HEK293T (cell line): Measurements from ENCODE around the gene CSGALNACT2.

Experiments used
- CTCF ChIA-PET: fragments of 350-600 bp; formaldehyde crosslinking; extraction: SDS; loops from one replicate; lab custom pipeline; 2021; ENCODE audit warnings: antibody characterized with exemption, inconsistent platforms; lab: Yijun Ruan, JAX
- POLR2A ChIA-PET: fragments of 350-600 bp; formaldehyde crosslinking; extraction: SDS; loops from one replicate; lab custom pipeline; 2020; ENCODE audit warnings: antibody characterized with exemption, inconsistent platforms; lab: Yijun Ruan, JAX
- DNase-seq: peaks from one replicate; pipeline ENCODE4 v3.0.0; 2012; ENCODE audit warnings: mixed read lengths; ENCODE audit errors: extremely low spot score
- ARNT ChIP-seq: fragments of 450-650 bp; IDR thresholded peaks from 2 replicates; pipeline ENCODE4 v1.6.1; 2017; ENCODE audit warnings: mild to moderate bottlenecking
- BHLHE40 ChIP-seq: fragments of 450-650 bp; IDR thresholded peaks from 2 replicates; pipeline ENCODE4 v1.6.1; 2016; ENCODE audit warnings: mild to moderate bottlenecking, moderate library complexity, borderline replicate concordance
- CTBP1 ChIP-seq: fragments of 450-650 bp; IDR thresholded peaks from 2 replicates; pipeline ENCODE4 v1.6.1; 2016; ENCODE audit warnings: borderline replicate concordance
- ELF4 ChIP-seq: fragments of 450-650 bp; IDR thresholded peaks from 2 replicates; pipeline ENCODE4 v1.6.1; 2017; ENCODE audit warnings: antibody characterized with exemption
- FOXA1 ChIP-seq: fragments of 450-650 bp; IDR thresholded peaks from 2 replicates; pipeline ENCODE4 v1.6.1; 2016; ENCODE audit warnings: mild to moderate bottlenecking
- FOXK2 ChIP-seq: fragments of 450-650 bp; IDR thresholded peaks from 2 replicates; pipeline ENCODE4 v1.6.1; 2016; ENCODE audit warnings: mild to moderate bottlenecking
- FOXM1 ChIP-seq: fragments of 450-650 bp; IDR thresholded peaks from 2 replicates; pipeline ENCODE4 v1.6.1; 2017; ENCODE audit warnings: mild to moderate bottlenecking, borderline replicate concordance
- HDGF ChIP-seq: fragments of 450-650 bp; IDR thresholded peaks from 2 replicates; pipeline ENCODE4 v1.6.1; 2017; ENCODE audit warnings: antibody characterized with exemption, borderline replicate concordance
- L3MBTL2 ChIP-seq: fragments of 450-650 bp; conservative IDR thresholded peaks from 2 replicates; pipeline ENCODE4 v1.6.1; 2016; ENCODE audit warnings: mild to moderate bottlenecking
- LEF1 ChIP-seq: fragments of 450-650 bp; IDR thresholded peaks from 2 replicates; pipeline ENCODE4 v1.6.1; 2017; ENCODE audit warnings: mild to moderate bottlenecking, borderline replicate concordance
- NFRKB ChIP-seq: fragments of 450-650 bp; IDR thresholded peaks from 2 replicates; pipeline ENCODE4 v1.6.1; 2016; ENCODE audit warnings: mild to moderate bottlenecking, moderate library complexity
- SP1 ChIP-seq: fragments of 450-650 bp; IDR thresholded peaks from 2 replicates; pipeline ENCODE4 v1.6.1; 2017
- SUZ12 ChIP-seq: fragments of 450-650 bp; IDR thresholded peaks from 2 replicates; pipeline ENCODE4 v1.6.1; 2016; ENCODE audit warnings: mild to moderate bottlenecking
- TARDBP ChIP-seq: fragments of 450-650 bp; IDR thresholded peaks from 2 replicates; pipeline ENCODE4 v1.6.1; 2016
- ZNF384 ChIP-seq: fragments of 450-650 bp; IDR thresholded peaks from 2 replicates; pipeline ENCODE4 v1.6.1; 2016
- TF ChIP-seq, protein P1 (sequence below): fragments of 450-650 bp; IDR thresholded peaks from 2 replicates; pipeline ENCODE4 v1.6.1; 2016

The CSGALNACT2 gene

DNA sequence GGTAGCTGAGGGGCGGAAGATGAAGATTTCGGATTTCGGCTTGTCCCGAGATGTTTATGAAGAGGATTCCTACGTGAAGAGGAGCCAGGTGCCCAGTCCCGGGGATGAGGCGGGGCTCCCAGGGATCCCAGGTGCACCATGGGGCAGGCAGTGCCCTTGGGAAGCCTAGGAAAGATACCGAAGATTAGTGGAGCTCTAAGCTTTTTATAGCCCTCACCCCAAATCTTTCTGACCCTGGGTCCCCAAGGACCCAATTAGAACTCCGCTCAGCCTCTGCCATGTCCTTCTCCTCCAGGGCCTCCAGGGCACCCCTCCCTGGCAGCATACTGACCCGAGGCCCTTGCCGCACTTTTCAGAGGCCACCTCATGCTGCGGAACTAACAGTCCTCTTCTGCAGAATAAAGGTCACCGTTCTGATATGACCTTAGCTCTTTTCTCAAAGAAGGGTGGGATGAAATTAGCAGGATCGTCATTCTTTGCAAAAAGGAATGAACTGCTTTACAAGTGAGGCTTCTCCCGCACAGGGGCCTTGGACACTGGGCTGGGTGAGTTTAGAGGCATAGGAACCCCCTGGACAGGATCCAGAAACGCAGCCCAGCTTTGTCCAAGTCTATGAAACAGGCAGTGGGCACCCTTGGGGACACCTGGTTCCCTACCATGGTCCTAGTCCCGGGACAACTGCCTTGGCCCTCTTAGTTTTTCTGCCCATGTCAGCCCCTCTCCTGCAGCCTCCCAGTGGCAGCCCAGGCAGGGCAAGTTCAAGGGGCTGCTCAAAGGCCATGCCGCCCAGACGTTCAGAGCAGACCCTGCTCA lies 17.9 kb upstream of the CSGALNACT2 start:
- ChIA-PET POLR2A (interaction anchor here (3.4 kb wide), 1 partner anchor 17 kb away, joined by 11 read pairs; the partner anchor contains the start of gene CSGALNACT2), CTCF (no interaction called here)
- TF ChIP-seq ELF4: no peak
- TF ChIP-seq ZNF384: no peak
- no peak for TF ChIP-seq FOXK2
- TF ChIP-seq SUZ12: no peak
- TF ChIP-seq, protein P1, sequence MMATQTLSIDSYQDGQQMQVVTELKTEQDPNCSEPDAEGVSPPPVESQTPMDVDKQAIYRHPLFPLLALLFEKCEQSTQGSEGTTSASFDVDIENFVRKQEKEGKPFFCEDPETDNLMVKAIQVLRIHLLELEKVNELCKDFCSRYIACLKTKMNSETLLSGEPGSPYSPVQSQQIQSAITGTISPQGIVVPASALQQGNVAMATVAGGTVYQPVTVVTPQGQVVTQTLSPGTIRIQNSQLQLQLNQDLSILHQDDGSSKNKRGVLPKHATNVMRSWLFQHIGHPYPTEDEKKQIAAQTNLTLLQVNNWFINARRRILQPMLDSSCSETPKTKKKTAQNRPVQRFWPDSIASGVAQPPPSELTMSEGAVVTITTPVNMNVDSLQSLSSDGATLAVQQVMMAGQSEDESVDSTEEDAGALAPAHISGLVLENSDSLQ: no peak
- DNase-seq: no peak

DNA sequence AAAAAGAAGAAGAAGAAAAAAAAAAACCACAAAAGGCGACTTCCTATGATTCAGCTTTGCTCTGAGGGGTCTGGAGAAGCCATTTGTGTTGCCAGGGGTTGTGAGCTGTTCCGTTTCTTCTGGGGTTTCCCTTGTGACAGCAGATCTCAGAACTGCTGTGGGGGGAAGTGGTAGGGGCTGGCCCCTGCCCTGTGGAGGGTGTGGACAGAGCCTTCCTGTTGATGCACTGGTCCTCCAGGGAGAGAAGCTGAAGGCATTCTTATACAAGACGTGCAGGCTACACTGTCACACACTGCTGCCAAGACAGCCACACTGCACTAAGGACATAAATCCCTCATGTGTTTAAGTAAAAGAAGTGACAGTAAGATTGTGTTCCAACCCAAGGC lies 17.3 kb upstream of the CSGALNACT2 start:
- no peak for DNase-seq
- ChIA-PET POLR2A (interaction anchor here (1.0 to 3.4 kb wide), 2 partner anchors 12 to 17 kb away, joined by 3 to 11 read pairs; partner anchors contain the start of gene CSGALNACT2), CTCF (no interaction called here)
- TF ChIP-seq NFRKB (no peak), ZNF384 (no peak), LEF1 (no peak), BHLHE40 (no peak), ELF4 (no peak), ARNT (no peak), SP1 (no peak), FOXA1 (no peak), TARDBP (no peak), HDGF (no peak), L3MBTL2 (no peak), FOXM1 (no peak), SUZ12 (no peak), FOXK2 (no peak)
- TF ChIP-seq, protein P1: no peak

DNA sequence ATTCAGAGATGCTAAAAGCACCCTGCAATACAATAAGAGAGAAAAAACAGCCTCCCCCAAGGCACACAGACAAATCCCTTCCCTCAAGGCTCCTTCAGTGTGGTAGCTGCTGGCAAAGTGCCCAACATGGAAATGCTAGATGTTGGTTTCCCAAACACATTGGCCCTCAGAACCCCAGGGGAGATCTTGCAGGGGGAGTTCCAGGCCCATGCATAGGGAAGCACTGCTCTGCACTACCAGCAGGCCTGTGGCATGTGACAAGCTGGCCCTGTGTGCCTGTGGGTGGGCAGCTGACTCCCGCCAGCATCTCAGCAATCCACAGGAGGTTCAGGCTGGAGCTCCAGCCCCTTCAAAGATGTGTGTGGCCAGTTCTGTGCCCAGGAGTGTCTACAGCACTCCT lies 16.8 kb upstream of the CSGALNACT2 start:
- POLR2A ChIA-PET: interaction anchor here (1.0 to 3.4 kb wide), 2 partner anchors 12 to 16 kb away, joined by 3 to 11 read pairs; partner anchors contain the start of gene CSGALNACT2
- TF ChIP-seq FOXM1: no peak
- TF ChIP-seq HDGF: no peak
- no peak for TF ChIP-seq SP1
- TF ChIP-seq, protein P1: no peak
- TF ChIP-seq L3MBTL2: no peak
- TF ChIP-seq ELF4: no peak
- CTCF ChIA-PET: no interaction called here
- DNase-seq: no peak

DNA sequence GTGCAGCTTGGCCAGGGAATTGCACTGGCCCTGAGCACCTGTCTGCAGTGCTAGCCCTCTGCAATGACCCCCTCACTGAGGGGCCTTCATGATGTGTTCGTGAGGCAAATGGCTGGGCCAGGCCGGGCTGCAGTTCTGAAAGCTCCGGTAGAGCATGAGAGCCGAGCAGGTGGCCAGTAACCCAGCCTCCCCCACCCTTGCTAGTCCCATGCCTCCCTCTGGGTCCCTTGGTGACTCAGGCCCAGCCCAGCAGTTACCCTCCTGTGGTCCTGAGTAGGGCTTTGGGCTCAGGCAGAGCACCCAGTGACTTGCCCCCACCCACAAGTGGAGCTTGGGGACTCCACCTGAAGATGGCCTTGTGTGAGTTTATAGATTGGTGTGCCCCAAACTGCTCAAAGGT lies 16.1 kb upstream of the CSGALNACT2 start:
- ChIA-PET POLR2A (interaction anchor here (1.0 to 3.4 kb wide), 2 partner anchors 11 to 16 kb away, joined by 3 to 11 read pairs; partner anchors contain the start of gene CSGALNACT2), CTCF (no interaction called here)
- TF ChIP-seq ZNF384 (no peak), SUZ12 (no peak), L3MBTL2 (no peak), CTBP1 (no peak), LEF1 (no peak), TARDBP (no peak), SP1 (no peak), HDGF (no peak), ARNT (no peak), FOXA1 (no peak), NFRKB (no peak), BHLHE40 (no peak), FOXK2 (no peak), ELF4 (no peak), FOXM1 (no peak)
- TF ChIP-seq, protein P1: no peak
- DNase-seq: no peak

DNA sequence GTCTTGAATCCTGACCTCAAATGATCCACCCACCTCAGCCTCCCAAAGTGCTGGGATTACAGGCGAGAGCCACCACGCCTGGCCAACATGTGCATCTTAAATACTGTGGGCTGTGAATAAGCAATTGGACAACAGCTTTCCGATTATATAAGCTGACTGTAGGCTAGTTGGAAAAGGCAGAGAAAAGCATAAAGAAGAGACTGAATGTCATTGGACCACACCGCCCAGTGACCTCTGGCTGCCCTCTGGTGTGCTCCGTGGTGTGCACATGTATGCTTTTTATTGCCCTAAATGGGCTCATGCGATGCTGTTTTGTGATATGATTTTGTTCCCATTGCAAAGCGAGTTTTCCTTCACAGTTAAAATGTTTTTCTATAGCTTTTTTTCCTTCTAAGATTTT lies 15.4 kb upstream of the CSGALNACT2 start:
- ChIA-PET POLR2A (interaction anchor here (3.4 kb wide), 1 partner anchor 15 kb away, joined by 11 read pairs; the partner anchor contains the start of gene CSGALNACT2), CTCF (no interaction called here)
- no peak for DNase-seq
- TF ChIP-seq ARNT (no peak), ZNF384 (no peak), NFRKB (no peak), SUZ12 (no peak), ELF4 (no peak), HDGF (no peak), FOXA1 (no peak), TARDBP (no peak), LEF1 (no peak), FOXM1 (no peak), SP1 (no peak), CTBP1 (no peak), BHLHE40 (no peak), L3MBTL2 (no peak)
- TF ChIP-seq, protein P1: no peak
